Upper lobe of left lung (tissue), 4 donors: ENCODE measurements around the gene DMXL2.
"Not testable (repeated sequence)": the region's sequence is repeated elsewhere in the genome, so short reads cannot be mapped to it uniquely, and the experiment has no call there.

Experiments
- EP300 ChIP-seq, 4 donors: sonication (generic); formaldehyde crosslinking; IDR thresholded peaks; one replicate each; pipeline ENCODE4 v1.5.1; 2017; ENCODE audit warnings: antibody characterized with exemption in 4 of 4, control low read depth in 2 of 4
- POLR2AphosphoS5 ChIP-seq, 2 donors: sonication (generic); formaldehyde crosslinking; IDR thresholded peaks; one replicate each; pipeline ENCODE4 v1.5.1; 2017; ENCODE audit warnings: antibody characterized with exemption in 2 of 2
- TF ChIP-seq, protein P1 (sequence below), 6 experiments: fragments of 450-650 bp in 4 of 6; fragments of 200-600 bp in 2 of 6; sonication (generic) in 2 of 6; IDR thresholded peaks; one replicate each; pipeline ENCODE4 v1.5.1; 2016 to 2019; ENCODE audit warnings: antibody characterized with exemption in 6 of 6

DNA sequence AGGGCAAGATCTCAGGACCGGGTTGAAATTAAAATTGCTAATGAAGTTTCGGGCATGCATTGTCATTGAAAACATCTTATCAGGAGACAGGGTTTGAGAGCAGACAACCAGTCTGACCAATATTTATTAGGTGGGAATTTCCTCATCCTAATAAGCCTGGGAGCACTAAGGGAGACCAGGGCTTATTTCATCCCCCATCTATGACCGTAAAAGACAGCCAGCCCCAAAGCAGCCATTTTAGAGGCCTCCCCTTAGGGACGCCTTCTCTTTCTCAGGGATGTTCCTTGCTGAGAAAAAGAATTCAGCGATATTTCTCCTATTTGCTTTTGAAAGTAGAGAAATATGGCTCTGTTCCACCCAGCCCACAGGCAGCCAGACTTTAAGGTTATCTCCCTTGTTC is 9.9 kb downstream of the DMXL2 start:
- TF ChIP-seq, protein P1, sequence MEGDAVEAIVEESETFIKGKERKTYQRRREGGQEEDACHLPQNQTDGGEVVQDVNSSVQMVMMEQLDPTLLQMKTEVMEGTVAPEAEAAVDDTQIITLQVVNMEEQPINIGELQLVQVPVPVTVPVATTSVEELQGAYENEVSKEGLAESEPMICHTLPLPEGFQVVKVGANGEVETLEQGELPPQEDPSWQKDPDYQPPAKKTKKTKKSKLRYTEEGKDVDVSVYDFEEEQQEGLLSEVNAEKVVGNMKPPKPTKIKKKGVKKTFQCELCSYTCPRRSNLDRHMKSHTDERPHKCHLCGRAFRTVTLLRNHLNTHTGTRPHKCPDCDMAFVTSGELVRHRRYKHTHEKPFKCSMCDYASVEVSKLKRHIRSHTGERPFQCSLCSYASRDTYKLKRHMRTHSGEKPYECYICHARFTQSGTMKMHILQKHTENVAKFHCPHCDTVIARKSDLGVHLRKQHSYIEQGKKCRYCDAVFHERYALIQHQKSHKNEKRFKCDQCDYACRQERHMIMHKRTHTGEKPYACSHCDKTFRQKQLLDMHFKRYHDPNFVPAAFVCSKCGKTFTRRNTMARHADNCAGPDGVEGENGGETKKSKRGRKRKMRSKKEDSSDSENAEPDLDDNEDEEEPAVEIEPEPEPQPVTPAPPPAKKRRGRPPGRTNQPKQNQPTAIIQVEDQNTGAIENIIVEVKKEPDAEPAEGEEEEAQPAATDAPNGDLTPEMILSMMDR (IDR thresholded peaks at IDR 0.05): not testable (repeated sequence)
- not testable (repeated sequence) for TF ChIP-seq POLR2AphosphoS5, EP300 (IDR thresholded peaks at IDR 0.05)
